HEK293T (cell line): ENCODE results near the gene PARP16.

Source experiments
- CTBP1 ChIP-seq: fragments of 450-650 bp; IDR thresholded peaks from 2 replicates; pipeline ENCODE4 v1.6.1; 2016; ENCODE audit warnings: borderline replicate concordance
- ELF4 ChIP-seq: fragments of 450-650 bp; IDR thresholded peaks from 2 replicates; pipeline ENCODE4 v1.6.1; 2017; ENCODE audit warnings: antibody characterized with exemption
- FOXA1 ChIP-seq: fragments of 450-650 bp; IDR thresholded peaks from 2 replicates; pipeline ENCODE4 v1.6.1; 2016; ENCODE audit warnings: mild to moderate bottlenecking
- FOXK2 ChIP-seq: fragments of 450-650 bp; IDR thresholded peaks from 2 replicates; pipeline ENCODE4 v1.6.1; 2016; ENCODE audit warnings: mild to moderate bottlenecking
- FOXM1 ChIP-seq: fragments of 450-650 bp; IDR thresholded peaks from 2 replicates; pipeline ENCODE4 v1.6.1; 2017; ENCODE audit warnings: mild to moderate bottlenecking, borderline replicate concordance
- L3MBTL2 ChIP-seq: fragments of 450-650 bp; conservative IDR thresholded peaks from 2 replicates; pipeline ENCODE4 v1.6.1; 2016; ENCODE audit warnings: mild to moderate bottlenecking
- LEF1 ChIP-seq: fragments of 450-650 bp; IDR thresholded peaks from 2 replicates; pipeline ENCODE4 v1.6.1; 2017; ENCODE audit warnings: mild to moderate bottlenecking, borderline replicate concordance
- NFRKB ChIP-seq: fragments of 450-650 bp; IDR thresholded peaks from 2 replicates; pipeline ENCODE4 v1.6.1; 2016; ENCODE audit warnings: mild to moderate bottlenecking, moderate library complexity
- PKNOX1 ChIP-seq: fragments of 450-650 bp; IDR thresholded peaks from 2 replicates; pipeline ENCODE4 v1.6.1; 2016
- SP1 ChIP-seq: fragments of 450-650 bp; IDR thresholded peaks from 2 replicates; pipeline ENCODE4 v1.6.1; 2017
- SUZ12 ChIP-seq: fragments of 450-650 bp; IDR thresholded peaks from 2 replicates; pipeline ENCODE4 v1.6.1; 2016; ENCODE audit warnings: mild to moderate bottlenecking
- TARDBP ChIP-seq: fragments of 450-650 bp; IDR thresholded peaks from 2 replicates; pipeline ENCODE4 v1.6.1; 2016
- ZNF384 ChIP-seq: fragments of 450-650 bp; IDR thresholded peaks from 2 replicates; pipeline ENCODE4 v1.6.1; 2016

GRCh38 chr15:65249641-65250040 lies 37.0 kb downstream of the PARP16 start:
- TF ChIP-seq FOXM1 (no peak), FOXA1 (no peak), TARDBP (no peak), CTBP1 (no peak), PKNOX1 (no peak), FOXK2 (no peak), SUZ12 (no peak), ZNF384 (no peak), SP1 (no peak), ELF4 (no peak), NFRKB (no peak), L3MBTL2 (no peak), LEF1 (no peak)
